HG02885 (cell line): ENCODE measurements around the gene SRPK3.
A peak's percentile ranks its signal among the peaks of the same experiment; 100 is the strongest.
"Not testable (repeated sequence)": the region's sequence is repeated elsewhere in the genome, so short reads cannot be mapped to it uniquely, and the experiment has no call there.

Source experiments
- ATAC-seq: cut with Tn5 transposase; IDR thresholded peaks from one replicate; pipeline ENCODE4 v1.9.1; 2021; ENCODE audit warnings: mild to moderate bottlenecking; ENCODE audit not compliant: unreplicated experiment, poor library complexity

Gene SRPK3

DNA sequence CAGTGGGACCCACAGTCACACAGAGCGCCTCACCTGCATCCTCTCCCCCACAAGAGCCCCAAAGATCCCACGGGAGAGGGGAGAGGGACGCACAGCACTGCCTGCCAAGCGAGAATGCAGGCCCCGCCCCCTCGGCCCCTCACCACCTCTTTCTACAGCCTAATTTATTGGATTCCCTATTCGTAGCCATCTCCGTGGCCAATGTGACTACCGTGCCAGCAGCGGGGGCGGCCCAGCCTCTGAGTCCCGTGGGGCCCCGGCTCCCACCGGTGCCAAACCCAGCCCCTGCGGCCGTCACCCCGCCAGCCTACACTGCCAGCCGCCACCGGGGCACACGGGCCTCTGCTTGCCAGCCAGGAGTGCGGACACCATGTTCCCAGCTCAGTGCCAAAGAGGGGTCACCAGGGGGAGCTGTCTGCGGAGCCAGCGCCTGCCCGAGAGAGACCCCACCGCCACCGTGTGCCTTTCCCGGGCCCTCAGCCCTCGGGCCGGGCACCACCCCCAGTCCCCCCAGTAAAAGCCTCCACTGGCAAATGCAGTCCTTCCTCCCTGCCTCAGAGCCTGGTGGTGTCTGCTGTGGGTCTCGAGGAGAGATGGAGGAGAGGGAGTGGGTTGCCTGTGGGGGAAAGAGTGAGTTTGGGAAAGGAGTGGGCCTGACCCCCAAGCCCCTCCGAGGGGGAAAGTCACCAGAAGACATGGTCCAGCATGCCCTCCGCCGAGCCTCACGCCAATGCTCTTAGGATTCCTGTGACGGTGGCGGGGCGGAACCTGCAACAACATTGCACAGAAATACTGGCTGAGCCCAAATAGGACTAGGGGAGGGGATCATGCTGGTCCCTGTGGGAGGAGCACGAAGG is 36.4 kb upstream of the SRPK3 start:
- ATAC-seq: no peak

DNA sequence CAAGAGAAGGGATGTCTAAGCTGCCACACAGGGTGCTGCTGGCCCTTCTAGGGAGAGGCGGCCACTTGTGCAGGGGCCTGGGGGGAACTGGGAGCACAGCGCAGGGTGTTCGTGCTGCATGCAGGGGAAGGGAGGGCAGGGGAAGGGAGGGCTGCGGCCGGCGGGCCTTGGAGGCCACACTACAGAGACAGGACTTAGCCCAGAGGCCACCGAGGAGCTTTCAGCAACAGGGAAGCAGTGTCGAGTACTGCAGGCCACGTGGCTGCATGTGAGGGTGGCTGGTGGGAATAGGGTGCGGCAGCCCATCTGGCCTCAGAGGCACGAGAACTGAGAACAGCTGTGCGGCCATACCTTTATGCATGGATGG is 35.8 kb upstream of the SRPK3 start:
- ATAC-seq: not testable (repeated sequence)

DNA sequence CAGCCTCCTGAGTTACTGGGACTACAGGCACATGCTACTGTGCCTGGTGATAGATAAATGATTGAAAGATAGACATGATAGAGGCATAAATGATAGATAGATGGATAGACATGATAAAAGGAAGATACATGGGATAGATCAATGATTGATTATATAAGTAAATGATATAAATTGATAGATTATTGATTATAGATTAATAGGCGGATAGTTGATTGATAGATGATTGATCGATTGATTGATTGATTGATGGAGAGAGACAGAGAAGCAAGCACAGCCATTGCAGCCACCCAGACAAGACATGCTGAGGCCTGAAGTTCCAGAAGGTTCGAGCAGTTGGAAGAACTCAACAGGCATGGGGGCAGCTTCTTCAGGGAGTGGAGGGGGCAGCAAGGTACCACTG is 34.5 kb upstream of the SRPK3 start:
- ATAC-seq: no peak

DNA sequence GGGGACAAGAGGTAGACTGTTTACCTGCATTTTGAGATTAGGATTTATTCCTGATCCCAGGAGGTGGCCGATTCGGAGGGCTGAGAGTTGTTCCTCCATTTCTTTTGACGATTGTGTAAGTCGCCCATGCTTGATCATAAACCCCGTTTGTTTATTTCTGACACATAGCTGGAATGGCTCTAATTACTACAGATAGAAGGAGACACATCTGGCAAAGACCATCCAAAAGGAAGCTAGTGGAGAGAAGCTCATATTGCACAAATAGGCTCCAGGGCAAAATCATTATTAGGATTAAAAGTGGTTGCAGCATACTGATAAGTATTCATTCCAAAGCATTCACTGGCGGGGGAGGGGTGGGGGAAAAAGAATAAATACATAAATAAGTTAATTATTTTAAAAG is 33.9 kb upstream of the SRPK3 start:
- ATAC-seq: not testable (repeated sequence)

DNA sequence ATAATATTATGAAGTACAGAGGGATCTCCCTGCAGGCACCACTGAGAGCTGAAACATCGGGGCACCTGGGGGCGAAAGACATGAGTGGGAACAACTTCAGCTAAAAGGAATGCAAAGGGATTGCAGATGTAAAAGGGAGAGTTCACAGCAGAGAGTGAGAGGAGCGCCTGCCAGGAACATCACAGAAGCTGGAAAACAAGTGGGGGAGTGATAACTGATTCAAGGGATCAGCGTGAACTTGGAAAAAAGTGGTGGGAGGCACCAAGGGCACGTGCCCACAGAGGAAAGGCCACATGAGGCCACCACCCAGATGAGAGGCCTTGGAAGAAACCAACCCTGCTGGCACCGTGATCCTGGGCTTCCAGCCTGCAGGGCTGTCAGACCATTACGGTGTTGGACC is 31.8 kb upstream of the SRPK3 start:
- ATAC-seq: not testable (repeated sequence)

DNA sequence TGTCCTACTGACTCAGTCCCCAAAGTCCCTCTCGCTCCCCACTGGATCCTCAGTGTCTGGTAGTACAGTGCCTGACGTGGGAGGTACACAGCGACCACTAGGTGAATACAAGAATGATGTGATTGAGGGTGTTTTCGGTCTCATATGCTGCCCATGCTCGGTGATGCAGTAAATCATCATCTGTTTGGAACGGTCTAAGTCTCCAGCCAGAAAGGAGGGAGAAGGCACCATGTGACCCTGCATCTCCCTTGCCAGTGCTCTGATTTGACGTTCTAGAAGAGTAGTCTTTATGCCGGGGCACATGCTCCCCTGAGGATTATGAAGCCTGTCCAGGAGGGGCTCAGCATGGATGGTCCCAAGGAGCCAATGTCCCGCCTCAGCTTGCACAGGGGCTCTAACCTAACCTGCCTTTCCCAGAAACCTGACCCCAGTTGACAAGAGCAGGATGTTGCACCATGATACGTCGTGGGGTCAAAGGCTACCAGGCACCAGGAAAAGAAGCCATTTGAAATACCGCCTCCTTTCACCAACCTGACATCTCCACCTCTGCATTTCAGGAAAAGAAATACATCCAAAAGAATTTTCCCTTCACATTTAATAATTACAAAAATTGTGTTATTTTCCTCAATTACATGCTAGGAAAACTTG is 30.6 kb upstream of the SRPK3 start:
- ATAC-seq: no peak

DNA sequence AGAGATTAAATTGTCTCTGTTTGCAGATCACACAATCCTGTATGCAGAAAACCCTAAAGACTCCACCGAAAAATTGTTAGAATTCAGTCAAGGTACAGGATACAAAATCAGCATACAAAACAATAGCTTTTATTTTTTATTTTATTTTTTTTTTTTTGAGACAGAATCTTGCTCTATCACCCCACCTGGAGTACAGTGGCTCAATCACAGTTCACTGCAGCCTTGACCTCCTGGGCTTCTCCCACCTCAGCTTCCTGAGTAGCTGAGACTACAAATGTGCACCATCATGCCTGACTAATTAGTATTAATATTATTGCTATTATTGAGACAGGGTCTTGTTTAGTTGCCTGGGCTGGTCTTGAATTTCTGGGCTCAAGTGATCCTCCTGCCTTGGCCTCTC is 25.7 kb upstream of the SRPK3 start:
- no peak for ATAC-seq

DNA sequence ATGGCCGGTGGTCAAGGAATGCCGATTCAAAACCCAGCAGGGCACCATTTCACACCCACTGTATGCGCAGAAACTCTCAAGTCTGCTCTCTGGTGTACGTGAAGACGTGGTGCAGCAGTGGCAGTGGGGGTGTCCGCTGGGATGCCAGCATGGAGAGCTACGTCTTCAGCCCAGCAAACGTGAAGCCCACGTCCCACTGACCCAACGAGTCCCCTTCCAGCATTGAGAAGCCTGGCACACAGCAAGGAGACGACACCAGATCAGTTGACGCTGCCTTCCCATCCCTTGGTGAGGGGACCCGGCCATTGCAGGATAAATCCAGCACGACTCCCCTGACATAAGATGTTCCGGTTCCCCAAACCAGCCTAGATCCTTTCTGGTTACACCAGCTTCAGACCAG is 19.0 kb upstream of the SRPK3 start:
- ATAC-seq: no peak

DNA sequence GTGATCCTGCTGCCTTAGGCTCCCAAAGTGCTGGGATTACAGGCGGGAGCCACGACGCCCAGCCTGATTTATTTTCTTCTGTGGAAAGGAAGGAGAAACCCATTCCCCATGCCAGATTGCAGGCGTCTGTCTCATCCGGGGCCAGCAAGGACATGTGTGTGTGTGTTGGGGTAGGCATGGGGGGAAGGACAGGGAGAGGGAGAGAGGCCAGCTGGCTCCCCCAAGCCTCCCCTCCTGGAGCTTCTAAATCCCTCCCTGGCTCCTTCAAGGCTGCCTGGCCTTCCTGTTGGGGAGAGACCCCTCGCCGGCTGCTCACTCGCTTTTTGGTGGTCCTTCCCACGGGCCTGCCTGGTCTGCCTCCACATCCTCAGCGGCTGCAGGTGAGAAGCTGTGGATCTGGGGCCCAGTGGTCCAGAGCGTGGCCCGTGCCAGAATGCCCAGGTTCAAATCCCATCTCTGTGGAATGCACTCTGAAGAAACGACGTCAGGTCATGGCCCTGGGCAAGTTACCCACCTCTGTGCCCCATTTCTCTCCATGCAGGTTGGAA is 18.1 kb upstream of the SRPK3 start:
- ATAC-seq: no peak

DNA sequence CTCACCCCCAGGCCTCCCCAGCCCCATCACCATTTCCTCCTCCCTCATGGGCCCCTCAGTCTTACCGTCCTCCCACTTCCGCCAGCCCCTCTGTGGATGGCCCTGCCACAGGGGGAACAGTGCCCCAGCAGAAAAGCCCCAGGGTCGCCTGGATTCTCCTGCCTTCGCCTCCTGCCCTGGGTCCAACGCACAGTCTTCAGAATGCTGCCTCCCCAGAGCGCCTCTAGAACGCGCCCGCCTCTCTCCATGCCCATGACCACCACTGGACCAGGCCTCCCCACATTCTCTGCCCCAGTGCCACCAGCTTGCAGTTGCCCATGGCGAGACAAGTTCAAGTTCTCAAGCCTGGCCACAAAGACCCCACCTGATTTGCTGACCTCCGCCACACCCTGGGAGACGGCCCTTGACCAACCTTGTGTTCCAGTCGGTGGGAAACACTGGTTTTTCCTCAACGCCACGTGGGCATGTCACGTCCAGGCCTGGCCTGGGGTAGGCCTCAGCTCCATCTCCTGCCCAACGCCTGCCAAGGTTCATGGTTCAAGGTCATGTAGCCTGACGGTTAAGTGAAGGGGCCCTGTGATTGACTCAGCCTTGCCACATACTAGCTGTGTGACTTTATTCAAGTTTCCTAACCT is 17.4 kb upstream of the SRPK3 start:
- ATAC-seq: no peak

DNA sequence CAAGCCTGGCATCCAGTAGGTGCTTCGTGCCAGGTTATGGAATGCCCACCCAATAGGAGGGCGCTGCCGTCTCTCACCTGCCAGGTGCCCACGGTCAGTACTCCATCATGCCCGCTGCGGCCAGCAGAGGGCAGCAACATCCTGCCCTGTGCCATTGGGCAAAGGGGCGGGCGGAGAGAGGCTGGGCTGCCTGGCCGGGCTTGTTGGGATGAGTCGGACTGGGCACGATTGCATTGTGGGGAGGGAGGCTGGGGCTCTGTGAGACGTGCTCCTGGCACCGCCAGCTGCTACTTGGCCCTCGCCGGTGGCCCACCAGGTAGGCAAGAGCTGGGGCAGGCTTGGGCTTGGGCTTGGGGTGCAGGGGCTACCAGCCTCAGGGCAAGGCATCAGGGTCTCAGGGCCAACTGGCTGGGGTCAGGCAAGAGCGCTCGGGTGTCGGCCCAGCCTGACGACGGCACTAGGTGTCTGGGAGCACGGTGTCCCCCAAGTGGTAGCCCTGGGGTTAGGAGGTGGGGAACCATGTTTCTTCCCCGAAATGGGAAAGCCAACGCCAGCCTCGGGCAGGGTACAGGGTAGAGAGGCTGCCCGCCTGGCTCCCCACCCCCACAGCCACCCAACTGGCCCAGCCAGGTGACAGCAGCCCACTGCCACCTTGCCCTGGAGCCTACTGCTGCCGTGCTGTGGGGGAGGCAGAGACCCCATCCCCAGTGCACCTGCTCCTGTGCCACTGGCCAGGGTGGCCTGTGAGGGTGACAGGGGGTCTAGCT is 16.7 kb upstream of the SRPK3 start, which contains the start of gene PLXNB3:
Gene PLXNB3, plus strand, starts transcription at position 261 of the 767 bp plus-strand sequence. CDS start 1,287 bp downstream, outside the sequence.
- ATAC-seq: peak; percentile 66

DNA sequence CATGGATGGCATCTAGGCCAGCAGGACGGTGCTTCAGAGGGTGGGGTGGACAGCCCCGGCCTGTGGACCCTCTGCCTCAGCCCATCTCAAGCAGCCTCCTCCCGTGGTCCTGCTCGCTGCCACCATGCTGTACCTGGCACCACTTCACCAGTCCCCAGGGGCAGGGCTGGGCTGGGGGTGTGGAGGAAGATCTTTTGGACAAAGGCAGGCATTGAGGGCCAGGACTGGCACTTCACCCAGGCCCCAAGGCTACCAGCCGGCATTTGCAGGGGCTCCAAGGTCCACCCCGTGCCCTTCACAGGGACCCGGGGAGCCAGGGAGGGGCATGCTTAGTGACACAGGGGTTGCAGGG is 16.1 kb upstream of the SRPK3 start:
- ATAC-seq: no peak

DNA sequence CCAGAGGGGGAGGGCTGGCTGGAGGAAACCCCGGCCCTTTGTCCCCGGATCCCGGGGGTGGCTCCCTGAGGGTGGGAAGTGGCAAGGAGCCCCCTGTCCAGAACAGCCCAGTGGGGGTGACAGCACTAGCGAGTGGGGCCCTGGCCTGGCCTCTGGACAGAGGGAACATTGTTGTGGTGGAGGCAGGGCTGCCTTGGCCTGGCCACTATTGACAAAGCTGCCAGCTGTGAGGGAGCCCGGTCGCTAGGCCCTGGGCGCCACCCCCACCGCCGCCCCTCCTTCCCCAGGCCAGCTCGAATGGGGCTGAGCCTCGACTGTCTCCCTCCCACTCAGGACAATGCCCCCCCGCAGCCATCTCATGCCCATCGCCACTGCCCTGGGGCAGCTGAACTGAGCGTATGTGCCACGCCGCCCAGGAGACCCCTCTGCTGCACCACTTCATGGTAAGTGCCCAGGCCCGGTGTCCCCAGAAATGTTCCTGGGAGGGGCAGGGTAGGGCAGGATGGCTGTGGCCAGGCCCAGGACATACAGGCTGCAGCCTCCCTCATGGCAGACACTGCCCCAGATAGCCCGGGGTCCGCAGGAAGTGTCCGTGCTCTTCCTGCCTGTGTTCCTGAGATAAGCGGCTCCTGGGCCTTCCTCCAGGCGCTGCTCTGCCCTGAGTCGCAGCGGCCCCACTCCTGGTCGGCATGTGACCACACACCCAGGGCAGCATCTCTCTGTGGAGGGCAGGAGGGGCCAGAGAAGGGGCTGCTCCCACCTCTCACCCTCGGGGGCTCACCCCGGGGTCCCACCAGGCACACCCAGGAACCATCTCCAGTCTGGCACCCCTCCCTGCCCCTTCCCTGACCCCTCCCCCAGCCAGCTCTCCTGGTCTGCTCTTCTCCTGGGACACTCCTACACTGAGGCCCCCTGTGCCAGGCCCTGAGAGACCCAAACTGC is 15.4 kb upstream of the SRPK3 start:
- ATAC-seq: no peak

DNA sequence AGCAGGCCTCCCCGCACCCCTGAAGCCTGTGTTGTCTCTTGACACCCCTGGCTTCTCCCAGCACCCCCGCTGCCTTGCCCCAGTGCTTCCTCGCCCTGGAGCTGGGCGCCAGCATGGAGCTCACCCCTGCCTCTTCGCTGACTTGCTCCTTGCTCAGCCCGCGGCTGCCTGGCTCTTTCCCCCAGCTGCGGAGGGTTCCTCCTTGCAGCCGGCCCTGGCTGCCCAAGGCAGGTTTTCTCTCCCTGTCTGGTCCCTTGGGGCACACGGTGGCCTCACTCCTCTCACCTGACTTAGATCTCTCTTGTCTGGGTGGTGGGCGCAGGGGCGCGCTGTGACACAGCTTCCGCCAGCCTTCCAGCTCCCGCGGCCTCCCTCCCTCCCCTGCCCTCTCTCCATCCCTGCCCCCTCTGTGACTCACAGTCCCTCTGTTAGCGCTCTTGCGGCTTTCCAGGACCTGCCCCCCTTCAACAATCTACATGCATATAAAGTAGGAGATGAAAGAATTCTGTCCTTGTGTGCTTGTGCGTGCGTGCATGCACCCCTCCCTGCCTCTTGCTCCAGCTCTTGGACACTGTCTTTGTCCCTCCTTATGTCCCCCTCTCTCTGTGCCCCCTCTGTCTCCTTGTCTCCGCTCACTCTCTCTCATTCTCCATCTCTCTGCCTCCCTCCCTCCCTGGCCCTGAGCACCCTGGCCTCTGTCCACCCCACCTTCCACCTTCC is 14.6 kb upstream of the SRPK3 start:
- no peak for ATAC-seq

DNA sequence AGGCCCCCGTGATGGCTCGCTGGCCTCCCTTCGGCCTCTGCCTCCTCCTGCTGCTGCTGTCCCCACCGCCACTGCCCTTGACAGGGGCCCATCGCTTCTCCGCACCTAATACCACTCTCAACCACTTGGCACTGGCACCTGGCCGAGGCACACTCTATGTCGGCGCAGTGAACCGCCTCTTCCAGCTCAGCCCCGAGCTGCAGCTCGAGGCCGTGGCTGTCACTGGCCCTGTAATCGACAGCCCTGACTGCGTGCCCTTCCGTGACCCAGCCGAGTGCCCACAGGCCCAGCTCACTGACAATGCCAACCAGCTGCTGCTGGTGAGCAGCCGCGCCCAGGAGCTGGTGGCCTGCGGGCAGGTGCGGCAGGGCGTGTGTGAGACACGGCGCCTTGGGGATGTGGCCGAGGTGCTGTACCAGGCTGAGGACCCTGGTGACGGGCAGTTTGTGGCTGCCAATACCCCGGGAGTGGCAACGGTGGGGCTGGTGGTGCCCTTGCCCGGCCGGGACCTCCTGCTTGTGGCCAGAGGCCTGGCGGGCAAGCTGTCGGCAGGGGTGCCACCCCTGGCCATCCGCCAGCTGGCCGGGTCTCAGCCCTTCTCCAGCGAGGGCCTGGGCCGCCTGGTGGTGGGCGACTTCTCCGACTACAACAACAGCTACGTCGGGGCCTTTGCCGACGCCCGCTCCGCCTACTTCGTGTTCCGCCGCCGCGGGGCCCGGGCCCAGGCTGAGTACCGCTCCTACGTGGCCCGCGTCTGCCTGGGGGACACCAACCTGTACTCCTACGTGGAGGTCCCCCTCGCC is 13.8 kb upstream of the SRPK3 start:
- ATAC-seq: no peak

DNA sequence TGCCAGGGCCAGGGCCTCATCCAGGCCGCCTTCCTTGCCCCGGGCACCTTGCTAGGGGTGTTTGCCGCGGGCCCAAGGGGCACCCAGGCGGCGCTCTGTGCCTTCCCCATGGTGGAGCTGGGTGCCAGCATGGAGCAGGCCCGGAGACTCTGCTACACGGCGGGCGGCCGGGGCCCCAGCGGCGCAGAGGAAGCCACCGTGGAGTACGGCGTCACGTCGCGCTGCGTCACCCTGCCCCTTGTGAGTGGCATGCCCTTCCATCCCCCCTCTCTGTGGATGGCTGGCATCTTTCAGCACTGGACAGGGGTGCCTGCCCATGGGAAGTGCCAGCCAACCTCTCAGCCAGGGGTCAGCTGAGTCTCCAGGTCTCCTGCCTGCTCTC is 13.2 kb upstream of the SRPK3 start:
- ATAC-seq: no peak

DNA sequence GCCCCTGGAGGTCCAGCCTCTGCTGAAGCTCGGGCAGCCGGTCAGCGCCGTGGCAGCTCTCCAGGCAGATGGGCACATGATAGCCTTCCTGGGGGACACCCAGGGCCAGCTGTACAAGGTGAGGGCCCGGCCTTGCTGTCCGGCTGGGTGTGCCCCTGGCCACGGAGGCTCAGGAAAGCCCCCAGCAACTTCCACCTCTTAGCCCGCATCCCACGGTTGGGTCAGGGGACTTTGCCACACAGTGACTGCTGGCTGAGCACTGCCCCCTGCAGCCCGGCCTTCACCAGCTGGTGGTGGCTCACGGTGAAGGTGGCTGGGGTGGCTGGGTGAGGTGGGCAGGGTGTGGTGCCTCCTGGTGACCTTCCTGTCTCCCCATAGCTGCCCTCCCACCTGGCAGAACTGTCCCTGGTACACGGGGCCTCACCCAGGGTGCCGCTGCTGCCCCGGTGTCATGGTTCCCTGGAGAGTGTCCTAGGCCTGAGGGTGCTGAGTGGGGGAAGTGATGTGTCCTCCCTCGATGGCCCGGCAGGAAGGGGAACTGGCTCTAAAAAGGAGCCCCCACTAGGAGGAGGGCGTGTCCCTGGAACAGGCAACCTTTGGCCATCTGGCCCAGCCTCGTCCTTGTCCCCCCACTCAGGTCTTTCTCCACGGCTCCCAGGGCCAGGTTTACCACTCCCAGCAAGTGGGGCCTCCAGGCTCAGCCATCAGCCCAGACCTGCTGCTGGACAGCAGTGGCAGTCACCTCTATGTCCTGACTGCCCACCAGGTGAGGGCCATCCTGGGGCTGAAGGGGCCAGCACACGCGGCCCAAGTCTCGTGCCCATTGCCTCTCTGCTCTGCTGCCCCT is 12.3 kb upstream of the SRPK3 start:
- ATAC-seq: no peak
